ENCODE measurements around the gene TMEM42. TPM values are rescaled to one million over a fixed set of nuclear protein-coding genes. Genes with fewer than 3 reads are reported as not detected.
A peak's percentile ranks its signal among the peaks of the same experiment; 100 is the strongest.

TMEM42 gene
- 8.3 and 9.6 TPM in 2 replicates for total RNA-seq (2013; cell fraction: nucleolus; rRNA removed)
- total RNA-seq (2014; rRNA removed) (10.8 and 12.6 TPM in 2 replicates), total RNA-seq (2014; rRNA removed; fragmentation: Illumina TruSeq; extraction: Trizol) (6.8 and 7.2 TPM in 2 replicates), total RNA-seq (2021) (12.8 and 13.8 TPM in 2 replicates), polyA plus RNA-seq (2011; rRNA removed) (15.3 and 20.5 TPM in 2 replicates), polyA plus RNA-seq (2014; fragmentation: Illumina TruSeq; extraction: Trizol) (7.6 and 8.3 TPM in 2 replicates), polyA plus RNA-seq (2014; fragmentation: Nextera tagmentation; extraction: Ambion mirVana) (10 to 100 TPM in 1 of 2 experiments, 1 to 10 TPM in 1; 5.0 to 11.6 TPM), polyA plus RNA-seq (2014; rRNA removed) (16.9 and 17.5 TPM in 2 replicates), polyA plus RNA-seq (2016; fragmentation: Nextera tagmentation; extraction: Ambion mirVana) (10 to 100 TPM; 14.8 to 15.4 TPM), polyA minus RNA-seq (2011; rRNA and poly(A)+ RNA removed) (9.6 and 13.4 TPM in 2 replicates), Bru-seq, nascent RNA (percentile 70 among the genes with signal in this experiment), BruChase-seq, experiment 1, labeled RNA remaining after a 6-hour chase (percentile 56 among the genes with signal in this experiment), BruChase-seq, experiment 2, labeled RNA remaining after a 2-hour chase (percentile 57 among the genes with signal in this experiment)
- polyA plus RNA-seq (2011; ENCODE audit: low read depth) = 8.5 TPM
- 21.1 and 22.6 TPM in 2 replicates for polyA plus RNA-seq (2011; cell fraction: cytosol; rRNA removed)
- 24.2 and 33.6 TPM in 2 replicates for polyA plus RNA-seq (2011; cell fraction: nucleus; rRNA removed)
- polyA plus RNA-seq (2012) = 8.9 and 11.7 TPM in 2 replicates
- 5.0 and 6.5 TPM in 2 replicates for polyA minus RNA-seq (2011; cell fraction: cytosol; rRNA and poly(A)+ RNA removed)
- polyA minus RNA-seq (2011; cell fraction: nucleus; rRNA and poly(A)+ RNA removed) = 7.6 and 10.5 TPM in 2 replicates
- long read RNA-seq, experiment 1, partial matches to known transcripts = 0 of 2 reads
- long read RNA-seq, experiment 1, other reads (novel, unspliced or antisense) = 0 of 2 reads
- long read RNA-seq, experiment 2, partial matches to known transcripts = 1 of 10 reads
- long read RNA-seq, experiment 2, other reads (novel, unspliced or antisense) = 4 of 10 reads

DNA sequence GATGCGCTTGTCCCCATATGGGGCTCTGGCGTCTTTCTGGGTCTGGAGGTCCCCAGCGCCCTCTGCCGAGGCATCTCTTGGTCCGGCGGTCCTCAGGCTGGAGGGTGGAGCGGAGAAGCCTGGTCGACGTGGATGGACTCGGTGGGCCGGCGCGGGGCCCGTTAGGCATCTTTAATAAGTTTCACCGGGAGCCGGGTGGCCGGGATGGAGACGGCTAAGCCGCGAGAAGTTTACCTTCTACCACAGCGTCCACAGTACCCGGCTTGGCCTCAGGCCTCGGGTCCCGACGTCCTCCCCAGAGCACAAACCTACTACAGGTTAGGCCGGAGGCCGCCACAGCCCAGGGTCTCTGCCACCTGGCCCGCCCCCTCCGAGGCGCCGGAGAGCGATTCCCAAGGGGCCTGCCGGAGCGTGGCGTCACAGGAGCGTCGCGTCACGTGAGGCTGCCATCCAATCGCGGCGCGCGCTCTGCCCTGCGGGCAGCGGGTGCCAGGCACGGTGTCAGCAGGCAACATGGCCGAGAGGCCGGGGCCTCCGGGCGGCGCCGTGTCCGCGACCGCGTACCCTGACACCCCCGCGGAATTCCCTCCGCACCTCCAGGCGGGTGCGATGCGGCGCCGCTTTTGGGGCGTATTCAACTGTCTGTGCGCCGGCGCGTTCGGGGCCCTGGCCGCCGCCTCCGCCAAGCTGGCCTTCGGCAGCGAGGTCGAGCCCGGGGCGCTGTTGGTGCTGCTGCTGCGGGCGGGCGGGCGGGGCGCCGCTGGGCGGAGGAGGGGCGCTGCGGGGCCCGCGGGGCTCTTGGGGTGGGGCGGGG, at the start of gene TMEM42:
TMEM42 (plus strand) TSS at position 501 of the 814 bp plus-strand sequence; CDS start at position 514, 13 bp downstream.
- Histone ChIP-seq H3K36me3 (ENCODE audit: control insufficient read depth in 2 of 2, insufficient read depth in 2 of 2, low read length in 1 of 2) (0 out of 4 replicates have a peak, but pooled peaks cover 0 to 2% of the 10 kb centered on the region in 2 experiments), H4K20me1 (ENCODE audit: control insufficient read depth, insufficient read depth) (no peaks in the 10 kb centered on the region), H3K9me3 (replicated peaks; ENCODE audit: control insufficient read depth, insufficient read depth, low read length) (no peaks in the 10 kb centered on the region; the same call in 2 of the 3 replicates), H3K4me3 (peak within 1 kb of the TSS; percentile 65), H3K4me1 (ENCODE audit: control insufficient read depth, insufficient read depth, low read length) (no peaks in the 10 kb centered on the region), H3K79me2 (ENCODE audit: control insufficient read depth, insufficient read depth, low read length) (peaks cover 3% of the 10 kb centered on the region; the same call in 1 of the 2 replicates), H3K4me2 (ENCODE audit: control insufficient read depth, insufficient read depth) (peak within 1 kb of the TSS; percentile 85), H3K27ac (ENCODE audit: control insufficient read depth, insufficient read depth) (peak within 1 kb of the TSS; percentile 70), H3K27me3 (replicated peaks in 1 of 2; ENCODE audit: control insufficient read depth in 2 of 2, insufficient read depth in 2 of 2, low read length in 1 of 2) (no peaks in the 10 kb centered on the region), H3K9ac (ENCODE audit: control insufficient read depth, insufficient read depth, low read length) (peak within 1 kb of the TSS; percentile 73), H2AFZ (ENCODE audit: control insufficient read depth, low read depth, low read length) (peak within 1 kb of the TSS; percentile 96)
- peak; percentile 68 for DNase-seq (ENCODE audit: low read depth, low spot score)
- ChIA-PET POLR2A (interaction anchor here (0.7 kb wide), 1 partner anchor 422 kb away, joined by 3 read pairs; no protein-coding TSS in a partner anchor), RAD21 (ENCODE audit: unreplicated experiment) (interaction anchor here (1.2 kb wide), 1 partner anchor 318 kb away, joined by 3 read pairs; no protein-coding TSS in a partner anchor), CTCF (interaction anchor here (0.7 to 1.6 kb wide), 3 partner anchors 12 to 869 kb away, joined by 3 to 4 read pairs (median 3); no protein-coding TSS in a partner anchor), SMC1A (ENCODE audit: uncharacterized antibody, unreplicated experiment) (no interaction called here)
- WGBS (ENCODE audit: insufficient coverage, insufficient replicate concordance, low lambda C conversion rate, missing lambda C conversion rate) = 2% methylated on average over 75 of the region's 91 CpGs
- intact Hi-C loops (cut with micrococcal nuclease; ENCODE audit: unreplicated experiment) = no loop called here
- no TSS peak for BruUV-seq (replicated peaks)
- ATAC-seq = peak; percentile 98
- peak; percentile 80 for FAIRE-seq
- in situ Hi-C loops (cut with MboI) = no loop called here
- peak; percentile 89 for TF ChIP-seq NFYB (IDR thresholded peaks at IDR 0.05; ENCODE audit: insufficient read depth, low read depth, low read length)
- TF ChIP-seq CHD1 (IDR thresholded peaks at IDR 0.05; ENCODE audit: low read depth, low read length) = no peak
- peak; percentile 61 for TF ChIP-seq KLF5 (IDR thresholded peaks at IDR 0.05; ENCODE audit: partially characterized antibody)
- no peak for TF ChIP-seq SREBF1 (IDR thresholded peaks at IDR 0.05; ENCODE audit: low read length)
- no peak for TF ChIP-seq JUND (IDR thresholded peaks at IDR 0.05; ENCODE audit: low read depth, low read length)
- TF ChIP-seq, protein P1, sequence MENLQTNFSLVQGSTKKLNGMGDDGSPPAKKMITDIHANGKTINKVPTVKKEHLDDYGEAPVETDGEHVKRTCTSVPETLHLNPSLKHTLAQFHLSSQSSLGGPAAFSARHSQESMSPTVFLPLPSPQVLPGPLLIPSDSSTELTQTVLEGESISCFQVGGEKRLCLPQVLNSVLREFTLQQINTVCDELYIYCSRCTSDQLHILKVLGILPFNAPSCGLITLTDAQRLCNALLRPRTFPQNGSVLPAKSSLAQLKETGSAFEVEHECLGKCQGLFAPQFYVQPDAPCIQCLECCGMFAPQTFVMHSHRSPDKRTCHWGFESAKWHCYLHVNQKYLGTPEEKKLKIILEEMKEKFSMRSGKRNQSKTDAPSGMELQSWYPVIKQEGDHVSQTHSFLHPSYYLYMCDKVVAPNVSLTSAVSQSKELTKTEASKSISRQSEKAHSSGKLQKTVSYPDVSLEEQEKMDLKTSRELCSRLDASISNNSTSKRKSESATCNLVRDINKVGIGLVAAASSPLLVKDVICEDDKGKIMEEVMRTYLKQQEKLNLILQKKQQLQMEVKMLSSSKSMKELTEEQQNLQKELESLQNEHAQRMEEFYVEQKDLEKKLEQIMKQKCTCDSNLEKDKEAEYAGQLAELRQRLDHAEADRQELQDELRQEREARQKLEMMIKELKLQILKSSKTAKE (IDR thresholded peaks at IDR 0.05; ENCODE audit: low read depth, poor library complexity, severe bottlenecking) = no peak
- peak; percentile 66; the same call in 1 of the 2 replicates for TF ChIP-seq POLR2AphosphoS2 (IDR thresholded peaks at IDR 0.05; ENCODE audit: low read depth, low read length)
- TF ChIP-seq ETV6 (conservative IDR thresholded peaks at IDR 0.05 in 1 of 2, IDR thresholded peaks at IDR 0.05 in 1 of 2; ENCODE audit: borderline replicate concordance in 1 of 2, low read depth in 1 of 2) = no peak
- no peak for TF ChIP-seq SMARCA5 (IDR thresholded peaks at IDR 0.05)
- TF ChIP-seq IKZF1 (conservative IDR thresholded peaks at IDR 0.05) = peak; percentile 63
- peak; percentile 92 for TF ChIP-seq RAD51 (IDR thresholded peaks at IDR 0.05)
- TF ChIP-seq MEF2B (IDR thresholded peaks at IDR 0.05; ENCODE audit: partially characterized antibody, poor library complexity, severe bottlenecking) = peak; percentile 99
- TF ChIP-seq, protein P2, sequence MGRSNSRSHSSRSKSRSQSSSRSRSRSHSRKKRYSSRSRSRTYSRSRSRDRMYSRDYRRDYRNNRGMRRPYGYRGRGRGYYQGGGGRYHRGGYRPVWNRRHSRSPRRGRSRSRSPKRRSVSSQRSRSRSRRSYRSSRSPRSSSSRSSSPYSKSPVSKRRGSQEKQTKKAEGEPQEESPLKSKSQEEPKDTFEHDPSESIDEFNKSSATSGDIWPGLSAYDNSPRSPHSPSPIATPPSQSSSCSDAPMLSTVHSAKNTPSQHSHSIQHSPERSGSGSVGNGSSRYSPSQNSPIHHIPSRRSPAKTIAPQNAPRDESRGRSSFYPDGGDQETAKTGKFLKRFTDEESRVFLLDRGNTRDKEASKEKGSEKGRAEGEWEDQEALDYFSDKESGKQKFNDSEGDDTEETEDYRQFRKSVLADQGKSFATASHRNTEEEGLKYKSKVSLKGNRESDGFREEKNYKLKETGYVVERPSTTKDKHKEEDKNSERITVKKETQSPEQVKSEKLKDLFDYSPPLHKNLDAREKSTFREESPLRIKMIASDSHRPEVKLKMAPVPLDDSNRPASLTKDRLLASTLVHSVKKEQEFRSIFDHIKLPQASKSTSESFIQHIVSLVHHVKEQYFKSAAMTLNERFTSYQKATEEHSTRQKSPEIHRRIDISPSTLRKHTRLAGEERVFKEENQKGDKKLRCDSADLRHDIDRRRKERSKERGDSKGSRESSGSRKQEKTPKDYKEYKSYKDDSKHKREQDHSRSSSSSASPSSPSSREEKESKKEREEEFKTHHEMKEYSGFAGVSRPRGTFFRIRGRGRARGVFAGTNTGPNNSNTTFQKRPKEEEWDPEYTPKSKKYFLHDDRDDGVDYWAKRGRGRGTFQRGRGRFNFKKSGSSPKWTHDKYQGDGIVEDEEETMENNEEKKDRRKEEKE (IDR thresholded peaks at IDR 0.05) = no peak

Data from GM12878 (cell line).